ENCODE results near the gene LRP11. TPM values are rescaled to one million over a fixed set of nuclear protein-coding genes. Genes with fewer than 3 reads are reported as not detected.

Gene LRP11, protein sequence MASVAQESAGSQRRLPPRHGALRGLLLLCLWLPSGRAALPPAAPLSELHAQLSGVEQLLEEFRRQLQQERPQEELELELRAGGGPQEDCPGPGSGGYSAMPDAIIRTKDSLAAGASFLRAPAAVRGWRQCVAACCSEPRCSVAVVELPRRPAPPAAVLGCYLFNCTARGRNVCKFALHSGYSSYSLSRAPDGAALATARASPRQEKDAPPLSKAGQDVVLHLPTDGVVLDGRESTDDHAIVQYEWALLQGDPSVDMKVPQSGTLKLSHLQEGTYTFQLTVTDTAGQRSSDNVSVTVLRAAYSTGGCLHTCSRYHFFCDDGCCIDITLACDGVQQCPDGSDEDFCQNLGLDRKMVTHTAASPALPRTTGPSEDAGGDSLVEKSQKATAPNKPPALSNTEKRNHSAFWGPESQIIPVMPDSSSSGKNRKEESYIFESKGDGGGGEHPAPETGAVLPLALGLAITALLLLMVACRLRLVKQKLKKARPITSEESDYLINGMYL
- total RNA-seq, result 6.8 and 32.0 TPM in 2 replicates

DNA sequence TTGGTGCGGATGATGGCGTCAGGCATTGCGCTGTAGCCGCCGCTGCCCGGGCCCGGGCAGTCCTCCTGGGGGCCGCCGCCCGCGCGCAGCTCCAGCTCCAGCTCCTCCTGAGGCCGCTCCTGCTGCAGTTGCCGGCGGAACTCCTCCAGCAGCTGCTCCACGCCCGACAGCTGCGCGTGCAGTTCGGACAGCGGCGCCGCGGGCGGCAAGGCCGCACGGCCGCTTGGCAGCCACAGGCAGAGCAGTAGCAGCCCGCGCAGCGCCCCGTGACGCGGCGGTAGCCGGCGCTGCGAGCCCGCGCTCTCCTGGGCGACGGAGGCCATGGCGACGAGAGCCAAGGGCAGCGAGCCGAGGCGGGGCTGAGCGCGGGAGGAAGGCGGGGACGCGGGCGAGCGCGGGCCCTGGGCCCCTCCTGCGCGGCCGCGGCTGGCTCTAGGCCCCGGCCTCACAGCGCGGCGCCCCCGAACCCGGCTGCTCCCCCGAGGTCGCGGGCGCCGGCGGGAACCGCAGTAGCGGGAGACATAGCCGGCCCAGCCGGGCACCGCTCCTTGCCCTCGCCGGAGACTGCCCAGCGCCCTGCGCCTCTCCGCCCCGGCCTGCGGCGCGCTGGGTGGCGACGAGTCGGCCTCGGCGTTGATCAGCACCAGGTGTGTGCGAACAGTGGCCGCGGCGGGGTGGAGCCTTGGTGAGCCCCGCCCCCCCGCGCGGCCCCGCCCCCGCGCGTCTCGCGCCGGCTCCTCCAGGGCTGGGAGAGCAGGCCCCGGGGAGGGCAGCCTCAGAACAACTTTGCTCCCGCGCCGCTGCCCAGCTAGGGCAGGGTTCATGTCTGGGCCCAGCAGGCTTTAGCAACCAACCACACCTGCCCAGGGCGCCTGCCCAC lies at the start of gene LRP11:
LRP11 (minus strand) TSS at position 662 of the 880 bp plus-strand sequence; CDS start at position 323, 339 bp downstream.

DNA sequence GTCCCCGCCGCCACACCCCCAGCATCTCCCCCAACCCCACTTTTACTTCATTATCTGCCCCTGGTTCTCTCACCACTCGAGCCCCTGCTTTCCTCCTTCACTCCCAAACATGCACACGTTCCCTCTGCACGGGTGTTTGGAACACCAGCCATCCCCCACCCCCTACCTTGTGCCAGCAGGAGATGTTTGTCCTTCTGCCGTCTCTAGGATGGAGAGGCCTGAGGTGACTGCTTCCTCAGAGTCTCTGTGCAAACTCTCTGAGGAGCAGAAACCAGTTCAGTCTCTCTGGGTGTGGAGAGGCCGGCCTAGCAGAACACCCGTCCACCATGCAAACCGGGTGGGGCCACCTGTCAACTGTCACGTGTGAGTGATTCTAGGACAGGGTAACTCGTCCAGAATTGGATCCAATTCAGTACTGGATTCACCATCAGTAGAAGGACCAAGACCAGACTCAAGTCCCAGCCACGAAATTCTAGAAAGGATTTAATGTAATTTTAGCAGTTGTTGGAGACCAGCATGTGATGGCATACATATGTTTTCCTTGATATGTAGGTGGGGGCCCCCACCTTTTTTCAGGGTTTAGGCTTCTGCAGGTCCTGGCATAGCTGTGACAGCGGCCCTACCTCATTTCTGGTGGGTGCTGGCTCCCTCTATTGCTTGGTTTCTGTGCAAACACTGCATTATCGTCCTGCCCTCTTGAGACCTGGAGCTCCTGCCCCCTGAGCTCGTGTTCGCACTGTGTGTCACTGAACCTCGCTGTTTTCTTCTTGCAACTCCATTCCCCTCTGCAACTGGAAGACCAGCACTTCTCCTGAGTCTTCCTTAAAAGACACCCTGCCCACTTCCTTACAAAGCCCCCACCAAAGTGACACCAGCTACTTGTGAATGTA lies 33.9 kb upstream of the LRP11 start, which contains the start of gene RAET1E:
RAET1E (minus strand) TSS at position 259 of the 890 bp plus-strand sequence. CDS start 7,212 bp downstream, outside the sequence.

Other genes with a start within 250 kb of the LRP11 start
- 26.7 TPM in 2 replicates for gene KATNA1, start 215.6 kb downstream of the LRP11 start, total RNA-seq
- gene LATS1, start 146.3 kb downstream of the LRP11 start, total RNA-seq, result 6.2 and 8.9 TPM in 2 replicates
- gene NUP43, start 117.8 kb downstream of the LRP11 start, total RNA-seq, result 20.6 and 23.7 TPM in 2 replicates
- gene PCMT1, start 114.6 kb downstream of the LRP11 start, total RNA-seq, result 103 and 120 TPM in 2 replicates
- gene RAET1E, start 33.8 kb upstream of the LRP11 start, total RNA-seq, result under 0.01 and 0.09 TPM in 2 replicates
- gene RAET1G, start 58.8 kb upstream of the LRP11 start, total RNA-seq, result 0.18 and 0.56 TPM in 2 replicates
- gene ULBP2, start 77.7 kb upstream of the LRP11 start, total RNA-seq, result 6.9 and 14.0 TPM in 2 replicates
- 0.09 and 1.1 TPM in 2 replicates for gene ULBP1, start 99.6 kb upstream of the LRP11 start, total RNA-seq
- not detected in 2 replicates for gene RAET1L, start 161.2 kb upstream of the LRP11 start, total RNA-seq
- 9.2 and 15.0 TPM in 2 replicates for gene ULBP3, start 204.8 kb upstream of the LRP11 start, total RNA-seq

Measured in endothelial cell of coronary artery (primary cell).